ENCODE measurements around the gene STARD8.

Gene STARD8

DNA sequence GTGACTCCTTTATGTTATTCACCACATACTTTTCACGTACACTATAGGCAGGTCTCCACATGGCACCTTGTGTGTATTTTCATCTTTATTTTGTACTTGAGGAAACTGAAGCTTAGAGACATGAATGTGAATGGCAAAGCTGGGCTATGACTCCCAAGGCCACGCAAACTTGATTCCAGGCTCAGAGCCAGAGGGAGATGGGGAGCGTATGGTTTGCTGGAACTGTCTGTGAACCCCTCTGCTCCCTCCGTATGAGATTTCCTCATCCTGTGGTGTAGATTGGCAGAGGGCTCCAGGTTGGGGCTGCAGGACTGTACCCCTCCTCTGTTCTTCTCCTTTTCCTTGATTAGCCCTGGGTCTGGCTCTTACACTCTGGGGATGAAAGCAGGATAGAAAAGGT, 16.1 kb upstream of the STARD8 start:
- no peak overlapping the region for H3K27ac ChIP-seq
- TF ChIP-seq, protein P1, sequence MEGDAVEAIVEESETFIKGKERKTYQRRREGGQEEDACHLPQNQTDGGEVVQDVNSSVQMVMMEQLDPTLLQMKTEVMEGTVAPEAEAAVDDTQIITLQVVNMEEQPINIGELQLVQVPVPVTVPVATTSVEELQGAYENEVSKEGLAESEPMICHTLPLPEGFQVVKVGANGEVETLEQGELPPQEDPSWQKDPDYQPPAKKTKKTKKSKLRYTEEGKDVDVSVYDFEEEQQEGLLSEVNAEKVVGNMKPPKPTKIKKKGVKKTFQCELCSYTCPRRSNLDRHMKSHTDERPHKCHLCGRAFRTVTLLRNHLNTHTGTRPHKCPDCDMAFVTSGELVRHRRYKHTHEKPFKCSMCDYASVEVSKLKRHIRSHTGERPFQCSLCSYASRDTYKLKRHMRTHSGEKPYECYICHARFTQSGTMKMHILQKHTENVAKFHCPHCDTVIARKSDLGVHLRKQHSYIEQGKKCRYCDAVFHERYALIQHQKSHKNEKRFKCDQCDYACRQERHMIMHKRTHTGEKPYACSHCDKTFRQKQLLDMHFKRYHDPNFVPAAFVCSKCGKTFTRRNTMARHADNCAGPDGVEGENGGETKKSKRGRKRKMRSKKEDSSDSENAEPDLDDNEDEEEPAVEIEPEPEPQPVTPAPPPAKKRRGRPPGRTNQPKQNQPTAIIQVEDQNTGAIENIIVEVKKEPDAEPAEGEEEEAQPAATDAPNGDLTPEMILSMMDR (IDR thresholded peaks at IDR 0.05): no peak
- TF ChIP-seq ZFX (IDR thresholded peaks at IDR 0.05; ENCODE audit: borderline replicate concordance): no peak

DNA sequence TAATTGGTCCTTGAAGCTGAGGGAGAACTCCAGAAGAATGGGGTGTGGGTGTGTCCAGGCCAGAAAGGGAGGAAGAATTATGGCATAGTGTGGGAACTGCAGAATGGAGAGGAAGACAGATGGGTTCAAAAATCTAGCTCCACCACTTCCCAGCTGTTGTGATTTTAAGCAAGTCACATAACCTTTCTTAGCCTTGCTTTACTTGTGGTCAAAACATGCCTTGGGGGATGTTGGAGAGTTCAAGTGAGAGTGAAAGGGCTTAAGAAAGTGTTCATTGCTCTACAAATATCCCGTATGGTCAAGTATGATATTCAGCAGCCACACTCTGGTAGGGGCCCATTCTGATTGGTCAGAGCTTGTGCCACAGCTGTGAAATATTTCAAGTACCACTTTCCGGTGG, 15.0 kb upstream of the STARD8 start:
- TF ChIP-seq, protein P1 (IDR thresholded peaks at IDR 0.05): no peak
- no peak for TF ChIP-seq ZFX (IDR thresholded peaks at IDR 0.05; ENCODE audit: borderline replicate concordance)
- H3K27ac ChIP-seq: no peak overlapping the region

DNA sequence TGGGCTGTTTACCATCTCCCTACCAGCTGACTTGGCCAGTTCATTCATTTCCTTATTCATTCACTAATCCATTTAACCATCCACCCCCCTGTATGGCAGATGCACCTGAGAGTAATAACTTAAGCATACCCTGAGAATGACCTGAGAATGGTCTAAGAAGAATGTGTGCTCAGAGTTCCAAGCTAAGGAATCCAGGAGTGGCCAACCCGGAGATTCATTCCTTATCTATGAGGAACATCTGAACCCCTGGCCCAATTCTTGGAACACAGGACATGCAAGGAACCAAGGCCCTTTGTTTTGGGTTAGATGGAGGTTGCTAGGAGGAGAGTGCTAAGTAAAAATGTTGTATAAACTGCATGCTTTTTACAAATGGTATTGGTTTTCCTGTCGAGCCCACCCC, 13.5 kb upstream of the STARD8 start:
- TF ChIP-seq ZFX (IDR thresholded peaks at IDR 0.05; ENCODE audit: borderline replicate concordance): no peak
- TF ChIP-seq, protein P1 (IDR thresholded peaks at IDR 0.05): no peak
- H3K27ac ChIP-seq: no peak overlapping the region

DNA sequence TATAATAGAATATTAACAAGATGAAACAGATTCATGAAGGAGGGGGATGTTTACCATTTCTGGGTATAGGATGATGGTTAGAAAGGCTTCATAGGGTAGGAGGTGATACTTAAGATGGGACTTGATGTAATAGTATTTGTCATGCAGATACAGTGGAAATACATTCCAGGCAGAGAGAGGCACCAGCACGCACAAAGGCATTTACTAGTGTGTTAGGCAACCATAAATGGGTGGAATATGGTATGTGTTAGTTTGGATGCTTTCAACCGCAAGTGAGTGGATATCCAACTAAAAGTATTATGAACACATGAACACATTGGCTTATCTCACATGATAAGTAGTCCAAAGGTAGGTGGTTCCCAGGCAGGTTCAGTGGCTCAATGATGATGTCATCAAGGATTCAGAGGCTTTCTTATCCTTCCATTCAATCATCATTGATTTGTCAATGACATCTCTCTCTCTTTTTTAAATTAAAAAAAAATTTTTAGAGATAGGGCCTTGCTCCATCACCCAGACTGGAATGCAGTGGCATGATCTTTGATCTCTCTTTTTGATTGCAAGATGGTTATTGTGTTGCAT, 12.7 kb upstream of the STARD8 start:
- TF ChIP-seq ZFX (IDR thresholded peaks at IDR 0.05; ENCODE audit: borderline replicate concordance): no peak
- TF ChIP-seq, protein P1 (IDR thresholded peaks at IDR 0.05): no peak

DNA sequence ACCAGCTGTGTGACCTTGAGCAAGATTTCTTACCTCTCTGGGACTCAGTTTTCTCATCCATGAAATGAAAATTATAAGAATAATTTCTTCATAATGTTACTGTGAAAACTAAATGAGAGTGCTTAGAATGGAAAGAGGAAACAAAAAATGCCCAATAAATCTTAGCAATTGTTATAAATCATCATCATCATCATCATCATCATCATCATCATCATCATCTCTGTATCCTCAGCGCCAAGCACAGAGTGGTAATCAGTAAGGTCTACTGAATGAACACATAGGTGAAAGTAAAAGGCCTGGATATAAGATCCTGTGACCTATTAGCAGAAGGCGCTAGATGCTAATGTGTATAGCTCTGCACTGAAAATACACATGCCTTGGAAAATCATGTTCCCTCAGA, 6.8 kb upstream of the STARD8 start:
- TF ChIP-seq ZFX (IDR thresholded peaks at IDR 0.05; ENCODE audit: borderline replicate concordance): no peak
- TF ChIP-seq, protein P1 (IDR thresholded peaks at IDR 0.05): no peak
- no peak overlapping the region for H3K27ac ChIP-seq

More for the DNA sequence above, 12.7 kb upstream of the STARD8 start:
- H3K27ac ChIP-seq: no peak overlapping the region

DNA sequence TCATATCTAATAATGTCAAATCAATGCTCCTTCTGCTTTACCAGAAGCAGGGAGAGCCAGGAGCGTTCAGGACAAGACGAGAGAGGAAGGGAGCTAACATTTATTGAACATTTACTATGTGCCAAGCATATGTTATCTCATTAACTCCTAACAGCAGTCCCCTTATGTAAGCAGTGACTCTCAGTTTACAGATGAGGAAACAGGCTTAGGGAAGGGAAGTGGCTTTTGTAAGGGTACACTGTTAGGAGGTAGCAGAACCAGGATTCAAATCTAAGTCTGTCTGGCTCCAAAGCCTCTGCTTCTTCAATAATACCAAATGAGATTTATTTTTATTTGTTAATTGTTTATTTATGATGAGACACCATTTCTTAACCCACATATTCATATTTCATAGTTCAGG, 2.6 kb upstream of the STARD8 start:
- no peak overlapping the region for H3K27ac ChIP-seq
- TF ChIP-seq, protein P1 (IDR thresholded peaks at IDR 0.05): no peak
- TF ChIP-seq ZFX (IDR thresholded peaks at IDR 0.05; ENCODE audit: borderline replicate concordance): no peak

DNA sequence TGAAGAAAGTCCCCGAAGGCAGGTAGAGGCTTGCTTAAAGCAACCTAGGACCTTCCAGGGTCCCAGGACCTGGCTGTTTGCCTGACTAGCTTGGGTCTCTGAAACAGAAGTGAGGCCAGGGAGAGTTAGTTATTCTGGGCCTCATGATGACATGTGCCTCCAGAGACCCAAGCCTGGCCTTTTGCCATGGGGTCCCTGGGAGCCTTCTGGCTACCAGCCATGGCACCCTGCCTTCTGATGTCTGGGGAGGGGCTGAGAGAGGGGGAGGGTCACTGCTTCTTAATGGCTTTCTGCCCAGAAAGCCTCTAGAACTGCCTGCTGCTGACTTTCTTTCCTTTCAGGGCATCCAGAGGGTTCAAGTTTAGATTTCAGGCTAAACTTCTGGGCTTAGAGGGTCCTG, 1.0 kb upstream of the STARD8 start:
- TF ChIP-seq ZFX (IDR thresholded peaks at IDR 0.05; ENCODE audit: borderline replicate concordance): no peak
- TF ChIP-seq, protein P1 (IDR thresholded peaks at IDR 0.05): no peak

More for the DNA sequence above, 1.0 kb upstream of the STARD8 start:
- H3K27ac ChIP-seq: no peak overlapping the region
